AG04450 (cell line): ENCODE data around the gene CNPY2. TPM values are rescaled to one million over a fixed set of nuclear protein-coding genes. Genes with fewer than 3 reads are reported as not detected.
A peak's percentile ranks its signal among the peaks of the same experiment; 100 is the strongest.

Experiments
- CTCF ChIA-PET: fragments of 300-600, 350-600 bp; formaldehyde crosslinking; extraction: SDS; loops from one replicate; lab custom pipeline; 2022; ENCODE audit warnings: antibody characterized with exemption, inconsistent platforms; lab: Charles Lee
- POLR2A ChIA-PET: fragments of 350-600 bp; formaldehyde crosslinking; extraction: SDS; loops from one replicate; lab custom pipeline; 2021; ENCODE audit warnings: antibody characterized with exemption, inconsistent platforms; lab: Yijun Ruan, JAX
- DNase-seq: peaks from one replicate; pipeline ENCODE4 v3.0.0-alpha.2; 2011; ENCODE audit warnings: low read depth, low spot score
- H3K27ac ChIP-seq: one replicate; pipeline ENCODE4 v1.5.1; 2012; ENCODE audit warnings: low read depth, low read length, control low read depth
- H3K27me3 ChIP-seq: one replicate; pipeline ENCODE4 v1.6.0; 2012; ENCODE audit warnings: low read length; ENCODE audit not compliant: control insufficient read depth, insufficient read depth
- H3K4me3 ChIP-seq: 2 replicates; pipeline ENCODE4 v1.5.1; 2011; ENCODE audit warnings: mild to moderate bottlenecking, low read depth, low read length, control low read depth
- H3K9me3 ChIP-seq: 2 replicates; pipeline ENCODE4 v1.5.1; 2012; ENCODE audit warnings: low read length; ENCODE audit not compliant: control insufficient read depth, insufficient read depth
- CTCF ChIP-seq: IDR thresholded peaks from 2 replicates; pipeline ENCODE4 v1.5.1; 2011; ENCODE audit warnings: low read depth, low read length, control low read depth, inconsistent platforms
- polyA plus RNA-seq: library from polyadenylated mRNA; depleted of rRNA; stranded (reverse); fragments of >200 nt; gene quantifications from 2 replicates; pipeline ENCODE4 v1.2.3, GENCODE V29; 2011

The CNPY2 gene
- polyA plus RNA-seq, 1 experiment: 186 TPM

- CTCF ChIA-PET: interaction anchor here (0.6 to 2.7 kb wide), 4 partner anchors 12 to 131 kb away, joined by 5 to 7 read pairs (median 5); no protein-coding TSS in a partner anchor
- H3K9me3 ChIP-seq: no peaks in the 10 kb centered on the region
- POLR2A ChIA-PET: interaction anchor here (1.0 to 2.1 kb wide), 3 partner anchors 17 to 116 kb away, joined by 5 to 13 read pairs (median 7); partner anchors contain the start of genes CNPY2, STAT2 and TIMELESS
These were observed 17.4 kb upstream of the CNPY2 start for GRCh38 chr12:56333197-56333678.

GRCh38 chr12:56332512-56333196, 16.9 kb upstream of the CNPY2 start:
- ChIA-PET CTCF (interaction anchor here (0.6 to 2.7 kb wide), 4 partner anchors 13 to 207 kb away, joined by 4 to 7 read pairs (median 5); no protein-coding TSS in a partner anchor), POLR2A (interaction anchor here (0.6 to 2.1 kb wide), 3 partner anchors 16 to 117 kb away, joined by 3 to 13 read pairs (median 5); partner anchors contain the start of genes CNPY2 and TIMELESS)
- no peak for TF ChIP-seq CTCF
- no peak for DNase-seq
- H3K4me3 ChIP-seq: peak overlapping the region; percentile 67
- no peaks in the 10 kb centered on the region for H3K27me3 ChIP-seq
- no peaks in the 10 kb centered on the region for H3K9me3 ChIP-seq
- no peak overlapping the region for H3K27ac ChIP-seq

More at GRCh38 chr12:56333197-56333678, 17.4 kb upstream of the CNPY2 start:
- Histone ChIP-seq H3K27me3 (no peaks in the 10 kb centered on the region), H3K4me3 (peak overlapping the region; percentile 67), H3K27ac (peak overlapping the region; percentile 91)
- DNase-seq: no peak
- TF ChIP-seq CTCF: no peak

- no peak overlapping the region for H3K27ac ChIP-seq
- H3K27me3 ChIP-seq: no peaks in the 10 kb centered on the region
- no peak overlapping the region for H3K4me3 ChIP-seq
- H3K9me3 ChIP-seq: no peaks in the 10 kb centered on the region
- POLR2A ChIA-PET: no interaction called here
- CTCF ChIA-PET: no interaction called here
- DNase-seq: no peak
- TF ChIP-seq CTCF: no peak
These were observed 15.2 kb upstream of the CNPY2 start for GRCh38 chr12:56330936-56331490.

GRCh38 chr12:56326533-56326932, 10.7 kb upstream of the CNPY2 start:
- DNase-seq: no peak
- TF ChIP-seq CTCF: no peak
- Histone ChIP-seq H3K27me3 (no peaks in the 10 kb centered on the region), H3K4me3 (no peak overlapping the region), H3K27ac (no peak overlapping the region), H3K9me3 (no peaks in the 10 kb centered on the region)
- ChIA-PET CTCF (no interaction called here), POLR2A (no interaction called here)

- Histone ChIP-seq H3K4me3 (no peak overlapping the region), H3K9me3 (no peaks in the 10 kb centered on the region), H3K27ac (no peak overlapping the region), H3K27me3 (no peaks in the 10 kb centered on the region)
- ChIA-PET CTCF (interaction anchor here (1.1 kb wide), 1 partner anchor 138 kb away, joined by 3 read pairs; no protein-coding TSS in a partner anchor), POLR2A (interaction anchor here (2.2 kb wide), 1 partner anchor 10 kb away, joined by 6 read pairs; the partner anchor contains the start of gene CNPY2)
- no peak for TF ChIP-seq CTCF
- DNase-seq: no peak
These were observed 10.3 kb upstream of the CNPY2 start for GRCh38 chr12:56326126-56326525.
